MCF 10A (cell line): ENCODE measurements around the gene ATP7B. TPM values are rescaled to one million over a fixed set of nuclear protein-coding genes. Genes with fewer than 3 reads are reported as not detected.

ENCODE experiments used
- BruUV-seq: library from RNA; stranded (reverse); fragments of 400-500 nt; replicated peaks from 2 replicates; lab custom pipeline; 2021; lab: Mats Ljungman, UMichigan
- CTCF ChIA-PET: fragments of 300-600 bp; sonication (Branson Sonifier 250); formaldehyde crosslinking; extraction: SDS; loops from one replicate; lab custom pipeline; 2021; ENCODE audit warnings: antibody characterized with exemption, inconsistent platforms; lab: Yijun Ruan, JAX
- POLR2A ChIA-PET: fragments of 300-600, 350-650 bp; sonication (Branson Sonifier 250); formaldehyde crosslinking; extraction: SDS; loops from one replicate; lab custom pipeline; 2020; ENCODE audit warnings: antibody characterized with exemption, inconsistent platforms; lab: Yijun Ruan, JAX
- DNase-seq: peaks from one replicate; pipeline ENCODE4 v3.0.0-alpha.2; 2018; ENCODE audit not compliant: unreplicated experiment
- H3K27ac Mint-ChIP-seq: one replicate; pipeline ENCODE4 v1.8.0; 2022; ENCODE audit warnings: mild to moderate bottlenecking, low read depth, mixed read lengths; ENCODE audit not compliant: unreplicated experiment
- H3K27me3 Mint-ChIP-seq: one replicate; pipeline ENCODE4 v1.8.0; 2022; ENCODE audit warnings: mixed read lengths; ENCODE audit not compliant: insufficient read depth, unreplicated experiment
- H3K36me3 Mint-ChIP-seq: one replicate; pipeline ENCODE4 v1.8.0; 2022; ENCODE audit warnings: mild to moderate bottlenecking, moderate library complexity, mixed read lengths; ENCODE audit not compliant: insufficient read depth, unreplicated experiment
- H3K4me1 Mint-ChIP-seq: one replicate; pipeline ENCODE4 v1.8.0; 2022; ENCODE audit warnings: mixed read lengths; ENCODE audit not compliant: insufficient read depth, unreplicated experiment
- H3K4me3 Mint-ChIP-seq: one replicate; pipeline ENCODE4 v1.8.0; 2022; ENCODE audit warnings: mild to moderate bottlenecking, moderate library complexity, mixed read lengths; ENCODE audit not compliant: unreplicated experiment
- H3K9me3 Mint-ChIP-seq: one replicate; pipeline ENCODE4 v1.8.0; 2022; ENCODE audit warnings: mixed read lengths; ENCODE audit not compliant: unreplicated experiment
- CTCF ChIP-seq: fragments of 200-600 bp; IDR thresholded peaks from one replicate; pipeline ENCODE4 v1.8.0; 2022; ENCODE audit warnings: antibody characterized with exemption, mild to moderate bottlenecking; ENCODE audit not compliant: unreplicated experiment
- intact Hi-C: fragments of 100-400 bp; cut with micrococcal nuclease; formaldehyde crosslinking; loops from 2 replicates; pipeline ENCODE4 v1.14.1; 2022
- total RNA-seq: library from RNA; stranded (reverse); gene quantifications from 2 replicates; pipeline ENCODE4 v1.2.3, GENCODE V29; 2022

The ATP7B gene
- total RNA-seq, 1 experiment from 2014 or later, result 3.2 TPM

GRCh38 chr13:51922771-51923480 is 88.3 kb downstream of the ATP7B start:
- no peak for DNase-seq
- ChIA-PET CTCF (interaction anchor here (1.0 to 6.2 kb wide), 2 partner anchors 12 to 28 kb away, joined by 6 to 21 read pairs; no protein-coding TSS in a partner anchor), POLR2A (interaction anchor here (0.6 to 0.7 kb wide), 2 partner anchors 48 to 234 kb away, joined by 3 to 4 read pairs; no protein-coding TSS in a partner anchor)
- intact Hi-C loops, result no loop called here
- BruUV-seq, result no TSS peak
- no peak overlapping the region for H3K27ac Mint-ChIP-seq
- no peak for TF ChIP-seq CTCF
- no peaks in the 10 kb centered on the region for H3K36me3 Mint-ChIP-seq
- H3K4me3 Mint-ChIP-seq, result no peak overlapping the region
- no peaks in the 10 kb centered on the region for H3K9me3 Mint-ChIP-seq
- H3K27me3 Mint-ChIP-seq, result no peaks in the 10 kb centered on the region
- no peaks in the 10 kb centered on the region for H3K4me1 Mint-ChIP-seq

- Mint-ChIP-seq H3K4me3 (no peak overlapping the region), H3K4me1 (no peaks in the 10 kb centered on the region), H3K27me3 (no peaks in the 10 kb centered on the region), H3K36me3 (no peaks in the 10 kb centered on the region), H3K9me3 (no peaks in the 10 kb centered on the region), H3K27ac (no peak overlapping the region)
- no peak for DNase-seq
- TF ChIP-seq CTCF, result no peak
- BruUV-seq, result no TSS peak
- ChIA-PET POLR2A (no interaction called here), CTCF (interaction anchor here (6.2 kb wide), 1 partner anchor 27 kb away, joined by 21 read pairs; no protein-coding TSS in a partner anchor)
- intact Hi-C loops, result no loop called here
Observed at GRCh38 chr13:51921790-51922740, 89.2 kb downstream of the ATP7B start.

GRCh38 chr13:51920786-51921185 is 90.5 kb downstream of the ATP7B start:
- intact Hi-C loops, result no loop called here
- TF ChIP-seq CTCF, result no peak
- H3K4me1 Mint-ChIP-seq, result no peaks in the 10 kb centered on the region
- ChIA-PET CTCF (interaction anchor here (6.2 kb wide), 1 partner anchor 25 kb away, joined by 21 read pairs; no protein-coding TSS in a partner anchor), POLR2A (no interaction called here)
- H3K9me3 Mint-ChIP-seq, result no peaks in the 10 kb centered on the region
- H3K36me3 Mint-ChIP-seq, result no peaks in the 10 kb centered on the region
- no TSS peak for BruUV-seq
- DNase-seq, result no peak
- no peaks in the 10 kb centered on the region for H3K27me3 Mint-ChIP-seq
- no peak overlapping the region for H3K4me3 Mint-ChIP-seq
- no peak overlapping the region for H3K27ac Mint-ChIP-seq

- no TSS peak for BruUV-seq
- no peaks in the 10 kb centered on the region for H3K36me3 Mint-ChIP-seq
- ChIA-PET POLR2A (no interaction called here), CTCF (interaction anchor here (0.6 to 6.2 kb wide), 3 partner anchors 14 to 81 kb away, joined by 3 to 21 read pairs (median 4); no protein-coding TSS in a partner anchor)
- no peak for TF ChIP-seq CTCF
- no peaks in the 10 kb centered on the region for H3K9me3 Mint-ChIP-seq
- H3K27ac Mint-ChIP-seq, result no peak overlapping the region
- no peak for DNase-seq
- H3K27me3 Mint-ChIP-seq, result no peaks in the 10 kb centered on the region
- H3K4me1 Mint-ChIP-seq, result no peaks in the 10 kb centered on the region
- intact Hi-C loops, result no loop called here
- H3K4me3 Mint-ChIP-seq, result no peak overlapping the region
Observed at GRCh38 chr13:51920267-51920666, 91.0 kb downstream of the ATP7B start.
